GM18517 (cell line): ENCODE results near the gene PIP4K2C.

Source experiments
- ATAC-seq: cut with Tn5 transposase; IDR thresholded peaks from one replicate; pipeline ENCODE4 v1.9.1; 2021; ENCODE audit warnings: mild to moderate bottlenecking, moderate library complexity; ENCODE audit not compliant: unreplicated experiment

The PIP4K2C gene

GRCh38 chr12:57620245-57620935 lies 29.4 kb downstream of the PIP4K2C start:
- no peak for ATAC-seq

- ATAC-seq: no peak
Measured at GRCh38 chr12:57620936-57621496, 30.0 kb downstream of the PIP4K2C start.

- no peak for ATAC-seq
Measured at GRCh38 chr12:57621497-57622292, 30.7 kb downstream of the PIP4K2C start.

GRCh38 chr12:57622293-57623245 lies 31.6 kb downstream of the PIP4K2C start:
- ATAC-seq: no peak

GRCh38 chr12:57623385-57623784 lies 32.4 kb downstream of the PIP4K2C start:
- no peak for ATAC-seq

- no peak for ATAC-seq
Measured at GRCh38 chr12:57623811-57624390, 32.9 kb downstream of the PIP4K2C start.

GRCh38 chr12:57624441-57625220 lies 33.6 kb downstream of the PIP4K2C start:
- ATAC-seq: no peak

- ATAC-seq: no peak
Measured at GRCh38 chr12:57625261-57626032, 34.5 kb downstream of the PIP4K2C start.

GRCh38 chr12:57626111-57626920 lies 35.3 kb downstream of the PIP4K2C start:
- no peak for ATAC-seq

GRCh38 chr12:57626921-57627445 lies 36.0 kb downstream of the PIP4K2C start:
- no peak for ATAC-seq

GRCh38 chr12:57627501-57628279 lies 36.7 kb downstream of the PIP4K2C start:
- no peak for ATAC-seq

- no peak for ATAC-seq
Measured at GRCh38 chr12:57628280-57629191, 37.5 kb downstream of the PIP4K2C start.

- ATAC-seq: no peak
Measured at GRCh38 chr12:57629897-57630471, 39.0 kb downstream of the PIP4K2C start.

- no peak for ATAC-seq
Measured at GRCh38 chr12:57630891-57631433, 40.0 kb downstream of the PIP4K2C start.

GRCh38 chr12:57631566-57632072 lies 40.6 kb downstream of the PIP4K2C start:
- ATAC-seq: no peak
